Glomerular visceral epithelial cell (primary cell): ENCODE measurements around the gene PTPRG.
A peak's percentile ranks its signal among the peaks of the same experiment; 100 is the strongest.

ENCODE experiments used
- DNase-seq: peaks from one replicate; pipeline ENCODE4 v3.0.0-alpha.2; 2016; ENCODE audit errors: extremely low spot score

Gene PTPRG

DNA sequence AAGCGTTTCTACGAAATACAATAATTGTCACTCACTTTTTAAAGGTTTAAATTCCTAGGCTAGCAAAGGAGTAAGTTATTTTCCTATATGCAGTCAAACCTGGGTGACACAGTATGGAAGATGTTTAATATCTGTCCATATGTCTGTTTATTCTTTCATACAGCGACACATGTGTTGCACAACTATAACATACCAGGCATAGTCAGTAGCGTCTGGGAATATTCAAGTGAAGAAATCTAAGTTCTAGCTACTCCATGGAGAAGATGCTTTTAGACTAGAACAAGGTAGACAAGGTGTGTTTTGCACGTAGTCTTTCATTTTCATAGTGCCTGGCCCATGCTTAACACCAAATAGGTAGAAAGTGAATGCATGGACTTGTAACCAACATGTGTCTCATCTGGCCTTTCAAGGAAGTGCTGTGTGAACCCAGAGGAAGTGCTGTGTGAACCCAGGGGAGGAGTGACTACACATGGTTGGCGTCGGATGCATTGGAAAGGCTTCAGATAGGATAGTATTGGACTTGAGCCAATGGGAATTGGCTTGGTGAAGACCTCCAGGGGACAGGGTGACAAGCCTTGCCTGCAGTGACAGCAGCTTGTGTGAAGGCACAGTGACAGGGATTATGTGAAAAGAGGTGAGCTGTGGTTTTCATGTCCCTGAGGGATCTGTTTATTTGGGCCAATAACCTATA lies 267.0 kb downstream of the PTPRG start:
- no peak for DNase-seq

DNA sequence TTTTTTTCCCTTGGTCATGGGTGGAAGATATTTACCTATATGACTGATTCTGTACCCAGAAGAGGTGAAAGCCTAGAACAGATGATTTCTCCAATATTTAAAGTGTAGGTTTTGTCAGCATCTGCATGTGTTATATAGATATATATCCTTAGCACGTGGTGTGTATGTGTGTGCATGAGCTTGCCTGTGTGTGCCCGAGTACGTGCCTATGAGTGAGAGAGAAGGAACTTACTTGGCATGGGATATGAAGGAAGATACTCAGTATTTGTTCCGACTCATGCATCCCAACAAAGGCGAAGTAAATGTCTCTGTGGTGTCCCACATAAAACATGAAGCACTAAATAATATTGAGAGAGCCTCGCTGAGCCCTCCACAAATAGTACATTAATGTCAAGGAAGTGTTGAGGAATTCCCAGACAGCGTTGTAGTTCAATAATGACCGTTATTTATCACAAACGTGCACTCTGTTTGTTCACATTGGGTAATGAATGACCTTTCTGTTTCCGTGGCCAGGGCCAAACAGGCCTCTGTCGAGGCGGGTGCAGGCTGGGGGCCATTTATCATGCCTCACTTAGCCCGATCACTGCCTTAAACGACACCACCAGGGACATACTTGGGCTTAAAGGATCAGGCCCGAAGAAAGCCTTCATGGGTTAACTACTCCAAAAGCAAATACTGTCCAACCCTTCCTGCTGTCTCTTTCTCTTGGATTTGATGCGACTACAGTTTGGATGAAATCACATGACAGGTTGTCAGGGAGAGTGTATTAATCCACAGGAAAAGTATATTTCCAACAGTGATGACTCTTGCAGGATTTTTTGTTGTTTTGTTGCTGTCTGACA lies 267.7 kb downstream of the PTPRG start:
- DNase-seq: no peak

DNA sequence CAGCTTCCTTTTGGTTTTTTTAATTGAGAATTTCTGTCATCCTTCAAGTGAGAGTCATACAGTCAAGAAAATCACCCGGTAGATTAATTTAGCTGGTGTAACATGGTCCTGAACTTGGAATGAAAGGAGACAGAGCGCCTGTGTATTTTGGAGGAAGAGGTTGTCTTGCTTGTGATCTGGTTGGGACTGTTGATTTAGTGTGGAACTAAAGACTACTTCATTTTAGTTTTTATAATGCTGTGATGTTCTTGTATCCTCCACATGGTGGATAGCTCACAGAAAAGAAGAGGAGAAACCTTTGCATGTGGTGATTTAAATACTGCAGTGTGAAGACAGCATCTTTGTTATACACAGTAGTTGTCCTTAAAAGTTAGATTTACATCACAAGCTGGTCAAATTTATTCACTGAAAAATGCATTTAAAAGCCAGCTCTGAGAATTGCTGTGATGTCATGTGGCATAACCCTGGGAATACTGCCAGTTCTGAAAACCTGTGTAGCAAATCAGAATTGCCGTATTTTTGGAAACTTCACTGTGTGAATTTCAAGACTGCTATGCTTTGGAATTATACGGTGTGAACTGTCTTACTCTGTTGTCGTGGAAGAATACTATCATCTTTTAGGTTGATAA lies 268.5 kb downstream of the PTPRG start:
- DNase-seq: no peak

DNA sequence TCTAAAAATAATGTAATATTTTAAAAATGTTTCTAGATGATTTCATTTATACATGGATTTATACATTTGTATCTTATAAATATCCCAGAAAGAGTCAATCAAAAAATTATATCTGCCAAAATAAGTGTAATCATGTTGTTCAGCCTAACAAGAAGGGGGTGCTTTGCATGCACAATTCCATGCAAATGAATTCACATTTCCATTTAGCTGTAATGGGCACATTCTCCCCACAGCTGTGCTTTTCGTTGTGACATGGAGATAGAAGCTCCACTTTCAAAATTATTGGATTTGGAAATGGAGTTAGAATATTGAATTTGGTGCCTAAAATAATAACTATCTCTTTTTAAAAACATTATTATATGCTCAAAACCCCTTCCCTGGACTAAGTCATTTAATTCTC lies 270.6 kb downstream of the PTPRG start:
- no peak for DNase-seq

DNA sequence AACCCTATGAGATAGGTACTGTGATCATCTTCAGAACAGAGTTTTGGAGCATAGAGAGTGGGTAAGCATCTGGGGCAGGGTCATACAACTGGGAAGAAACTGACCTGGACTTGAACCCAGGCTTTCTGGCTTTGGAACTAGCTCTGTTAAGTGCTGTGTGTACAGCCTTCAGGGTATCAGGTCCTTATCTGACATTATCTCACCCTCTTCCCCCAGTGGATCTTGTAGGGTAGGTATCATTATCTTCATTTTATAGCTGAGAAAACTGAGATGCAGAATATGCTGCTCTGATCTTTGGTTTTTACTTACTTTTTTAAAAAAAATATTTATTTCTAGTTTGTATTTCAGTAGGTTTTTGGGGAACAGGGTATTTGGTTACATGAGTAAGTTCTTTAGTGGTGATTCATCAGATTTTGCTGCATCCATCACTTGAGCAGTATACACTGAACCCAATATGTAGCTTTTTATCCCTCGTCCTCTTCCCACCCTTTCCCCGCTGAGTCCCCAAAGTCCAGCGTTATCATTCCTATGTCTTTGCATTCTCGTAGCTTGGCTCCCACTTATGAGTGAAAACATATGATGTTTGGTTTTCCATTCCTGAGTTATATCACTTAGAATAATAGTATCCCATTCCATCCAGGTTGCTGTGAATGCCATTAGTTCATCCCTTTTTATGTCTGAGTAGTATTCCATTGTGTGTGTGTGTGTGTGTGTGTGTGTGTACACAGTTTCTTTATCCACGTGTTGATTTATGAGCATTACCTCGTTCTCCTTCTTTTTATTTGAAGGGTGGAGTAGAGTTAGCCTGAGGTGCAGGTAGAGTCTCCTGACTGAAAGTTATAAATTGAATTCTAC lies 271.2 kb downstream of the PTPRG start:
- no peak for DNase-seq

DNA sequence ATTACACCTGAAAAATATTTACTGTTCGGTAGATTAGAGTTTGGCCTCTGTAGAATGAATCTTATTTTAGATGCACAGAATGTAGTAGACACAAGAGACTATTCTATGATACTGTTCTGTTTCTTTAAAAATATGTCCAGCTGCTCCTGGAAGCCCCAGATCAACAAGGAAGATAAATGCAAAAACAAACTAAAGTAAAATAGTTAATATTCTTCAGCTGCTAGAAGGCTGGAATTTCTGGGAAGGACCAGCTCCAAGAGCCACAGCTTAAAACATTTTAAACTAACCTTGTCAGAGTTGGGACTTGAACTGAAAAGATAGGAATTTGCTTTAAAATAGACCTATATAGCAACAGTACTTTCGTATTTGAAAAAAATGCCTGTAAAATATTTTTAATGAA lies 277.9 kb downstream of the PTPRG start:
- no peak for DNase-seq

DNA sequence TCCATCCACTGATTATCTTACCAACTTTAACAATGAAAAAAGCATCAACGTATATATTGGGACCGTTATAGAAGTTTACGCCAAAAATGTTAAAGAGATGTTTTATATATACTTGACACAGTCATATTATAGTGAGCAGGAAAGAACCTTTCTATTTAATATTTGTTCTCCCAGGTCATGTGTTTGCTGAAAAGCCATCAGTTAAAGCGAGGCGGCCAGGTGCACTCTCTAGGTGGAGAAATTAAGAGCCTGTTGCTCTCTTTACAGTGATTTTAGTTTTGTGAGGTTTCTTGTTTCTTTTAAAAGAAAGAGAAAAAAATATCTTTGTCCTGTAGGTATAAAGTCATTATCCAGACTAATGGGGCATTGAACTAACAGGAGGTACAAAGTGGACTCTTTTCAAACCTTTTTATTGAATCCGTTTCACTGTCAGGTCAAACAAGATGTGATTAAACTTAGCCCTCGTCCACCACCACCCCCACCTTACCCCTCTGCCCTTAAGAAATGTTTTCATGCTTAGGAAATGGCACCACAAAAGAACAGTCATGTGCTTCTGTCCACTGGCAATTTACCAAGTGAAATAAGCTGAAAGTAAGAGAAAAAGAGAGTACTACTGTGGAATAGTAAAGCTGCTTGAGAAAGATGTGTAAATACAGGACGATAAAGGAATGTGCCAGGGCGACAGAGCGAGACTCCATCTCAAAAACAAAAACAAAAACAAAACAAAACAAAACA lies 279.9 kb downstream of the PTPRG start:
- peak; percentile 49 for DNase-seq

DNA sequence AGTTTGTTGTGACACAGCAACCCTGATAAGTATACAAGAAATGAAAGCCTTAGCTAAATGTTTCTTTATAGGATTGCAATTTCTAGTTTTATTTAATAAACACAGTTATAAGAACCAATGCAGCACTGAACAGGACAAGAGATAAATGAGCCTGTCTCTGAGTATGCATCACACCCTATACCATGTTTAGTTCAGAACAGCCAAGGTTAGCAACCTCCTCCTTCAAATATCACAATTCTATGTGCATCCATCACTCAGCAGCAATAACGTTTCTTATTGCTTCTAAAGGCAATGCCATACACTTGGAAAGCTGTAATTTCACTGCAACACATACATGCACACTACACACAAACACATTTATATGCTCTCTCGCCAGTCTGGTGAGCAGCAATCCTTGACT lies 280.6 kb downstream of the PTPRG start:
- DNase-seq: no peak

DNA sequence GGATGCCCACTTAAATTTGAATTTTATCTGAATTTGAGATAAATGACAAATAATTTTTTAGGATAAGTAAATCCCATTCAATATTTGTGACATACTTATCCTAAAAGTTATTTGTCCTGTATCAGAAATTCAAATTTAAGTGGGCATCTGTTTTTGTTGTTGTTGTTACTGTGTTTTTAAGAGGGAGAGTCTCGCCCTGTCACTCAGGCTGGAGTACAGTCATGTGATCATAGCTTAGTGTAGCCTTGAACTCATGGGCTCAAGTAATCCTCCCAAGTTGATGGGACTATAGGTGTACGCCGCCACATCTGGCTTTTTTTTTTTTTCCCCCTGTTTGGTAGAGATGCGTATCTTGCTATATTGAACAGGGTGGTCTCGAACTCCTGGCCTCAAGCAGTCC lies 283.0 kb downstream of the PTPRG start:
- no peak for DNase-seq

DNA sequence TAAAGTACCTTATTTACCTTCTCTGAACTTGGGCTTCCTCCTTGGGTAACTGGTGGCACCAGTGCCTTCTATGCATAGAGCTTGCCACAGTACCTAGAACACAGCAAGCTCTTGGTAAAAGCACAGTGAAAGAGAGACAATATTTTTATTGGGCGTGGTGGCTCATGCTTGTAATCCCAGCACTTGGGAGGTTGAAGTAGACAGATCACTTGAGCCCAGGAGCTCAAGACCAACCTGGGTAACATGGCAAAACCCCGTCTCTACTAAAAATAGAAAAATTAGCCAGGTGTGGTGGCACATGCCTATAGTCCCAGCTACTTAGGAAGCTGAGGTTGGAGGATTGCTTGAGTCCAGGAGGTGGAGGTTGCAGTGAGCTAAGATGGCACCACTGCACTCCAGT lies 285.1 kb downstream of the PTPRG start:
- DNase-seq: no peak

DNA sequence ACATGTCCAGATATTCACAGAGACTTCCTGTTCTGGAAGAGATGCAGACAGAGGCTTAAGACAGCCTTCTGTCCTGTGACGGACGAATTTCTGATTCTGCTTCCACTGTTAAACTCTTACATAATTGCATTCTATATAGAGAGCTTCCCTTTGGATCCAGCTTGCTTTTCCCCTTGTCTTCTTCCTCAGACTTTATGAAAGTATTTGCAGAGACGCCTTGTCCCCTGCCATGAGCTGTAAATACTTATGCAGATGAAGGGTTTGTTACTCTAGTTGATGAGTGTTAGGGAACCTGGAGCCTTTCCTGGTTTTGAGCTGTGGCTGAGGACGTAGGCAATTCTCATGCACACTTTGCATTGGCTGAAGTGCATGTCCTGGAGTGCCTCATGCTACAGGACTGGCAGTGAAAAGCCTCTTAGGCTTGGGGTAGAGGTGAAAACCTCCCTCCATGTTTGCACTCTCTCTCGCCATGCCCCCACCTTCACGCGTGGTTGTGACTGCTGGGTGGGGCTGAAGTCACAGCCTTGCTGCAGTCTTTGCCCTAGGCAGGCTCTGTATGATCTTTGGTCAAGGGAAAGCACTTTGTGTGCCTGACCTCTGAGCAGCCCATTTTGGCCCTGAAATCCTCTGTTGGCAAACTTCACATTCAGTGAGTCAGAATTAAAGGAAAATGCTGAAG lies 286.6 kb downstream of the PTPRG start:
- no peak for DNase-seq

DNA sequence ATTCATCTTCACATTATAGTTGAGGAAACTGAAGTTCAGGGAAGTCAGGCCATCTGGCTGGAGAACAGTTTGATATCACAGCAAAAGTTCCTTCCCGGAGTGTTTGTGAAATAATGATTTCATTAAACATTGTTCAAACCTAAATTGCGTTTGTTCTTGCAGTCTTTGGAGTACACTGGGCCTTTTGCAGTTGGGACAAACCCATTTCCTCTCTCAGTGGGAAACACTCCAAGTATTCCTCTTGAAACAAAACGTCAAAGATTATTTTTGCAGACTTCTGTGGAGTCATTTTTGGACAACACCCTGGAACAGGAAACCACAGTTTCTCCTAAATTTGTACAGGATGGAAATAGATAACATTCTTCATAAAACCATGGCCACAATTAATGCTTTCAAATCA lies 287.5 kb downstream of the PTPRG start:
- no peak for DNase-seq

DNA sequence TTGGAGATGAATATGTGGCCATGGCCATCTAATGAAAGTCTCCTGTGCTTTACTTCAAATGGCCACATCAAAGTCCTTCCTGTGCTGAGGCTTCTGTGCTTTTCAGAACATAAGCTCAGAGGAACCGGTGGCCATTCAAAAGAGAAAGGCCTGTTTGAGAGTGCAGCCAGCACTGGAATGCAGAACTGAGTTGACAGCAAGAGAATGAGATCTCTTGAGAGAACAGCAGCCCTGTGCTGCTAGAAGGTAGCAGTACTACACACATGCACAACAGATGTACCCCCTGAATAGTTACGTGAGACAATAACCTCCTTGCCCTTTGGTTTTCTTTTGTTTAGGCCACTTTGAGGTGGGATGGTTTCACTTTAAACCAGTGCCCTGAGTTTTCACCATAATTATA lies 292.5 kb downstream of the PTPRG start:
- DNase-seq: no peak

DNA sequence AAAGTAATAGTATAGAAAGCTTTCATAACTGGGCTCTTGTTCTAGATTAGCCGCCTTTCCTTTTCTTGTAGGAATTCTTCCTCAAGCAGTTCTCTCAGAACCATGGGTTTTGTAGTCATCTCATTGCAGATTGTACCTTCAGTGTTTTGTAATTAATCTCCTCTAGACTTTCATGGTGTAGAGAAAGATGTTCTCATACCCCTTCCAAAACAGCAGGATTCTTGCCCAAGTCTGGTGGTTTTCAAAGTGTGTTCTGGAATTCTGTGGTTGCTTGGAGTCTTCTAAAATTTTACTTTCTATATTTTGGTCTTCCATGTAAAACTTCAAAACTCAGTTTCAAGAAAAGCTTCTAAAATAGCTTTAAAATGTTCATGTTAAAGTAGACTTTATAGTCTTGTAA lies 293.8 kb downstream of the PTPRG start:
- no peak for DNase-seq

DNA sequence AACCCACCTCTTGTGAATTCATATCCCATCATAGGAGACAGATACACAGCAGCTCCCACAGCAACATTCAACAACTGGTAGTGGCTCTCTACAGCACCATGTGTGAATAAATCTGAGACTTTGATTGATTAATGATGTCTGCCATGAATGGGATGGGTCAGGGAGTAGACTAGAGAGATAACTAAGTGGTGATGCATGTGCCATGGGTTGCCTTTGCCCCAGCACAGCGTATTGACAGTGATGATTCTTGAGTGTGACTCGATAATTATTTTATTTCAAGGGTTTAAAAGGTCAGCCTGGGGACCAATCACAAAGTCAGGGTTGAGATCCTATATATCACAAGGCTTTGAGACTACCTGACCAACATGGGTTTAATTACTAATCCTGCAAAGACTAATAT lies 295.9 kb downstream of the PTPRG start:
- DNase-seq: no peak

DNA sequence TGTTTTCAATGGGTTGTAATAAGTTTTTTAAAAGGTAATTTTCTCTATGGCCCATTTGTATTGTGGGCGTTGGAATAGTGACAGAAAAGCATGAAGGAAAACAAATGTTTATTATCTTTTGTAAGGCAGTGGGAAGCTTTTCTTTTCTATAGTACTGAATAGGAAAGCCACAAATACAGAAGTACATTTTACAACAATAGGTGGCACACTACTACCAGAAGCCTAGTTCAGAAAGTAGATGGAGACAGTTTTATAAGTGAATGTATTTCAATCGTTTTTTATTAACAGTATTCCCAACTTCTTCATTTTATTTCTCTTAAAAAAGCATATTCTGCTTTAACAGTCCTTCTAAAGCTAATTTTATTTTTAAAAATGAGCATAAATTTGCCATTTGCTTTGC lies 296.7 kb downstream of the PTPRG start:
- peak; percentile 22 for DNase-seq

DNA sequence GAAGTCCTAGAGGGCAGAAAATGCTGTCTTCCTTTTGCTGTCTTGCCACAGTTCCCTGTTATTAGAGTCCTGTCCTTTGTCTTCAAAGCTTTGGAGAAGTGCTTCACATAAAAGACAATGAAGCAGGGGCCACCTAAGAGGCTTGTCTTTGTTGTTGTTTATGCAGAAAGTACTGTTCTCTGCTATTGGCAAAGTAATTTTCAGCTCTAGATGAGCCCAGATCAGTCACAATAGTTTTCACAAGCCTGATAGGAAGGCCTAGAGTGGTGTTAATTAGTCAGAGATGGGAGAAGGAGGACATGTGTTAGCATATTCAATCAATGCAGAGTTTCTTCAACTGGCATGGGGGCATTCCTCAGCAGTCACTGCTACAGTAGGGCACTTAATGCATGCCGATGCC lies 300.0 kb downstream of the PTPRG start:
- DNase-seq: no peak

DNA sequence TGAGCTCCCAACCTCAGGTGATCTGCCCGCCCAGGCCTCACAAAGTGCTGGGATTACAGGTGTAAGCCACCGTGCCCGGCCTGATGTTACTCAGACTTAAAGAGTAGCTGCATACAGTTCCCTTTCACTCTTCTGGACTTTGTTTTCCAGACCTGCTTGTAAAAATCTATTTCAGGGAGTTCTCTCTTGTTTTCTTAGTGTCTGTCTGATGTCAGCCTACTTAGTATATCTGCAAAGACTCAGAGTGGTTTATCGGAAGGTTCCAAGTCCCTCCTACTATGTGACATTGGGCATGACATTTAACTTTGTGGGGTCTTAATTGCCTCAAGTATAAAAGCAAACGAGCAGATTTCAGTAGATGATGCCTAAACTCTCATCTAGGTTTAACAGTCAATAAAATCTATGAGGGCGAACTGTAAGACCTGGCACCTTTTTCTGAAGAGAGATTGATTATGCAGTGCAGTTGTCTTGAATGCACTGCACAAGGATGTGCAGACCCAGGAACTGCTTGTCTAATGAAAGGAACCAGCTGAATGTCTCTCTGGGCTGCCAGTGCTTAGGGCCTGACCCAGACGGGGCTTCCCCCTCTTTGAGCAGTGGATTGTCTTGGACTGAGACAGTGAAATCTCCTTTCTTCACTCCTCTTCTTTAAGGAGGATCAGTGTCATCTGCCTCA lies 301.4 kb downstream of the PTPRG start:
- DNase-seq: no peak

DNA sequence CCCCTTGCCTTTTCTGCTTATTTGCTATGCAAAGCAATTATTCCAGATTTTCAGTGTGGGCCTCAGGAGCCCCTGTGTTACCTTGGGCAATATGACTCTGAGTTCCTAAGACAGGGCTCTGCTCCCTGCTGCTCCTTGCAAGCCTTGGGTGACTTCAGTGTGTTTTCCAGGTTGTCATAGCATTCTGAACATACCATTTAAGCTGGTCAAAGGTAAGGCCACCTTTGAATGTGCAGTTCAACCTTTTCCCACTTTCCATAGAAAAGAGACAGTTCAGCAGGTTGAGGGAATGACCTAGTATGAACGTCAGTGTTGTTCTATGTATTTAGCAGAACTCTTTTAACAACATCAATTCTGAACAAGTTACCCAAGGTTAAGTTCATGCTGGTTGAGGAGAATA lies 302.2 kb downstream of the PTPRG start:
- DNase-seq: no peak

DNA sequence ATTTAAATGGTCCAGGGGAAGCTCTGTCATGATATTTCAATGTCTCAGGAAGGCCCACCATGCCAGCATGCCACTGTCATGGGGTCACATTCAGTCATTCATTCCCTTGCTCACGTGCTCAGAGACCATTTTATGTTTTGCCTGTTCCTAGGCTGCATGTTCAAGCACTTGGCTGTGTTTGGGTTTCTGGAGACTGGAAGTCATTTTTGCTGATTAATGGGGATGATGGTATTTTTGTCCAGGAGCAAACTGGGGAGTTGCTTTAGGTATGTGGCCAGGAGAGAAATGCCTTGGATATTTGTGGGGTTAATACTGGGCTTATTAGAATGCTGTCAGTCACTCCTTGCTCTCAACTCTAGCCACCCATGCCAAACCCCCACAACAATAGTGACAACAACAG lies 303.5 kb downstream of the PTPRG start:
- DNase-seq: peak; percentile 25
